Caco-2 (cell line): ENCODE measurements around the gene CCDC188. TPM values are rescaled to one million over a fixed set of nuclear protein-coding genes. Genes with fewer than 3 reads are reported as not detected.

Experiments
- BruUV-seq: library from RNA; stranded (reverse); fragments of 400-500 nt; replicated peaks from 2 replicates; lab custom pipeline; 2021; lab: Mats Ljungman, UMichigan
- CTCF ChIA-PET: fragments of 300-600 bp; sonication (Branson Sonifier 250); formaldehyde crosslinking; loops from one replicate; lab custom pipeline; 2022; ENCODE audit warnings: antibody characterized with exemption; lab: Charles Lee
- POLR2A ChIA-PET: fragments of 300-600 bp; sonication (Branson Sonifier 250); formaldehyde crosslinking; loops from one replicate; lab custom pipeline; 2022; ENCODE audit warnings: antibody characterized with exemption; lab: Charles Lee
- DNase-seq, 2 experiments: peaks; one replicate each; pipeline versions ENCODE4 v3.0.0 to v3.0.0-alpha.2; 2020 to 2022
- H3K27me3 ChIP-seq: replicated peaks from 2 replicates; pipeline ENCODE4 v1.6.0; 2011; ENCODE audit warnings: low read length; ENCODE audit not compliant: control insufficient read depth, insufficient read depth
- H3K36me3 ChIP-seq: 2 replicates; pipeline ENCODE4 v1.5.1; 2011; ENCODE audit warnings: low read length; ENCODE audit not compliant: control insufficient read depth, insufficient read depth
- H3K4me1 ChIP-seq: fragments of 250-450 bp; sonication (Bioruptor Pico); 2 replicates; pipeline ENCODE4 v1.5.1; 2020; ENCODE audit warnings: mild to moderate bottlenecking
- H3K4me3 ChIP-seq: 2 replicates; pipeline ENCODE4 v1.5.1; 2011; ENCODE audit warnings: low read depth, mild to moderate bottlenecking, control low read depth, low read length
- H3K9me3 ChIP-seq: fragments of 250-450 bp; sonication (Bioruptor Pico); 2 replicates; pipeline ENCODE4 v1.5.1; 2020; ENCODE audit warnings: mild to moderate bottlenecking, moderate library complexity
- H3K27ac Mint-ChIP-seq: one replicate; pipeline ENCODE4 v1.8.0; 2022; ENCODE audit warnings: mixed read lengths; ENCODE audit not compliant: unreplicated experiment
- H3K27me3 Mint-ChIP-seq: one replicate; pipeline ENCODE4 v1.8.0; 2022; ENCODE audit warnings: mixed read lengths; ENCODE audit not compliant: insufficient read depth, unreplicated experiment
- H3K36me3 Mint-ChIP-seq: one replicate; pipeline ENCODE4 v1.8.0; 2022; ENCODE audit warnings: mild to moderate bottlenecking, mixed read lengths; ENCODE audit not compliant: insufficient read depth, unreplicated experiment
- H3K4me1 Mint-ChIP-seq: one replicate; pipeline ENCODE4 v1.8.0; 2022; ENCODE audit warnings: low read depth, mixed read lengths; ENCODE audit not compliant: unreplicated experiment
- H3K4me3 Mint-ChIP-seq: one replicate; pipeline ENCODE4 v1.8.0; 2022; ENCODE audit warnings: mild to moderate bottlenecking, moderate library complexity, mixed read lengths; ENCODE audit not compliant: unreplicated experiment
- H3K9me3 Mint-ChIP-seq: one replicate; pipeline ENCODE4 v1.8.0; 2022; ENCODE audit warnings: mixed read lengths; ENCODE audit not compliant: unreplicated experiment
- CTCF ChIP-seq, 2 experiments: fragments of 200-600 bp in 1 of 2; IDR thresholded peaks; 1 replicate in 1 of 2; 2 replicates in 1 of 2; pipeline versions ENCODE4 v1.5.1 to v1.8.0; 2011 to 2022; ENCODE audit warnings: antibody characterized with exemption in 1 of 2, control low read depth in 1 of 2, inconsistent platforms in 1 of 2, low read depth in 1 of 2, low read length in 1 of 2, mild to moderate bottlenecking in 1 of 2, moderate library complexity in 1 of 2; ENCODE audit not compliant: insufficient read depth in 1 of 2, severe bottlenecking in 1 of 2, unreplicated experiment in 1 of 2
- intact Hi-C: fragments of 100-400 bp; cut with micrococcal nuclease; formaldehyde crosslinking; loops from one replicate; pipeline ENCODE4 v1.10.0; 2022; ENCODE audit not compliant: unreplicated experiment
- total RNA-seq: library from RNA; stranded (reverse); gene quantifications from 2 replicates; pipeline ENCODE4 v1.2.3, GENCODE V29; 2022

Gene CCDC188
- total RNA-seq, 1 experiment from 2014 or later = not detected

- H3K36me3 Mint-ChIP-seq = no peaks in the 10 kb centered on the region
- H3K36me3 ChIP-seq = no peaks in the 10 kb centered on the region
- H3K27ac Mint-ChIP-seq = no peak overlapping the region
- no peak for TF ChIP-seq CTCF (IDR thresholded peaks at IDR 0.05; ENCODE audit: insufficient read depth in 1 of 2, low read depth in 1 of 2, low read length in 1 of 2, severe bottlenecking in 1 of 2, unreplicated experiment in 1 of 2)
- H3K9me3 Mint-ChIP-seq = no peaks in the 10 kb centered on the region
- H3K4me1 Mint-ChIP-seq = no peaks in the 10 kb centered on the region
- no peaks in the 10 kb centered on the region for H3K27me3 ChIP-seq
- DNase-seq = no peak
- ChIA-PET POLR2A (no interaction called here), CTCF (no interaction called here)
- H3K4me3 Mint-ChIP-seq = no peak overlapping the region
- H3K4me1 ChIP-seq = no peaks in the 10 kb centered on the region
- intact Hi-C loops = no loop called here
- no peaks in the 10 kb centered on the region for H3K9me3 ChIP-seq
- no peak overlapping the region for H3K4me3 ChIP-seq
- H3K27me3 Mint-ChIP-seq = no peaks in the 10 kb centered on the region
- no TSS peak for BruUV-seq
These were observed 9.4 kb downstream of the CCDC188 start for GRCh38 chr22:20141186-20142077.

DNA sequence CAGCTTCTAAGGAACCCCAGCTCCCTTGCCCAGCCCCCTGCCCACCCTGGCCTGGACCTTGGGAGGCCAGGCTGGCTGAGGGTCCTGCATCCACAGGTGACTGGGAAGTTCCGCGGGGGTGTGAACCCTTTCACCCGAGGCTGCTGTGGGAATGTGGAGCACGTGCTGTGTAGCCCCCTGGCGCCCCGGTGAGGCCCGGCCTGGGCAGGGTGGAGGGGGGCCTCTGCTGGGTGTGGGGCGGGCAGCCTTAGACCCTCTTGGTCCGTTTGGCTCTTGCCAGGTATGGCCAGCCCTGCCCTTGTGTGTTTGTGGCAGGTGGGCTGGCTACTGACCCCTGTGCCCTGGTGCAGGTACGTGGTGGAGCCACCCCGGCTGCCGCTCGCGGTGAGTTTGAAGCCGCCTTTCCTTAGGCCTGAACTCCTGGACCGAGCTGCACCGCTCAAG is 10.3 kb downstream of the CCDC188 start:
- H3K9me3 Mint-ChIP-seq = no peaks in the 10 kb centered on the region
- no peak overlapping the region for H3K4me3 ChIP-seq
- H3K36me3 Mint-ChIP-seq = no peaks in the 10 kb centered on the region
- H3K36me3 ChIP-seq = no peaks in the 10 kb centered on the region
- H3K27ac Mint-ChIP-seq = no peak overlapping the region
- H3K4me1 ChIP-seq = no peaks in the 10 kb centered on the region
- ChIA-PET POLR2A (no interaction called here), CTCF (no interaction called here)
- no peaks in the 10 kb centered on the region for H3K27me3 ChIP-seq
- DNase-seq = no peak
- no peak for TF ChIP-seq CTCF (IDR thresholded peaks at IDR 0.05; ENCODE audit: insufficient read depth in 1 of 2, low read depth in 1 of 2, low read length in 1 of 2, severe bottlenecking in 1 of 2, unreplicated experiment in 1 of 2)
- no peak overlapping the region for H3K4me3 Mint-ChIP-seq
- no TSS peak for BruUV-seq
- no peaks in the 10 kb centered on the region for H3K9me3 ChIP-seq
- intact Hi-C loops = no loop called here
- H3K4me1 Mint-ChIP-seq = no peaks in the 10 kb centered on the region
- no peaks in the 10 kb centered on the region for H3K27me3 Mint-ChIP-seq

DNA sequence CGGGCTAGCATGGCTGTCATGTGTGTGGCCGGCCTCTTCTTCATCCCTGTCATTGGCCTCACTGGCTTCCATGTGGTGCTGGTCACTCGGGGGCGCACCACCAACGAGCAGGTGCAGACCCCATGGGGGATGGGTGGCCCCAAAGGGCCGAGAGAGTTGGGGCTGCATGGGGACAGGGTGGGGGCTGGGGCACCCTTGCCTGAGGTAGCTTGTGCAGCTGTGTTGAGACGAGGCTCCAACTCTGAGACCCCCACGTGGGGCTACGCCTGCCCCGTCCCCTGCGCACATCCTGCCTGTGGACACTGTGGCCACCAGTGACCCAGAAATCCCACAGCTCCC is 10.8 kb downstream of the CCDC188 start:
- H3K9me3 ChIP-seq = no peaks in the 10 kb centered on the region
- BruUV-seq = no TSS peak
- POLR2A ChIA-PET = no interaction called here
- no peaks in the 10 kb centered on the region for H3K36me3 Mint-ChIP-seq
- H3K36me3 ChIP-seq = no peaks in the 10 kb centered on the region
- no peak overlapping the region for H3K27ac Mint-ChIP-seq
- no peak overlapping the region for H3K4me3 ChIP-seq
- H3K27me3 Mint-ChIP-seq = no peaks in the 10 kb centered on the region
- no peak for DNase-seq
- no peak overlapping the region for H3K4me3 Mint-ChIP-seq
- CTCF ChIA-PET = no interaction called here
- no peaks in the 10 kb centered on the region for H3K27me3 ChIP-seq
- no peaks in the 10 kb centered on the region for H3K4me1 ChIP-seq
- TF ChIP-seq CTCF (IDR thresholded peaks at IDR 0.05; ENCODE audit: insufficient read depth in 1 of 2, low read depth in 1 of 2, low read length in 1 of 2, severe bottlenecking in 1 of 2, unreplicated experiment in 1 of 2) = no peak
- intact Hi-C loops = no loop called here
- H3K4me1 Mint-ChIP-seq = no peaks in the 10 kb centered on the region
- H3K9me3 Mint-ChIP-seq = no peaks in the 10 kb centered on the region
